H7 (cell line): ENCODE results near the gene PHACTR1. TPM values are rescaled to one million over a fixed set of nuclear protein-coding genes. Genes with fewer than 3 reads are reported as not detected.
"Not testable (repeated sequence)": the region's sequence is repeated elsewhere in the genome, so short reads cannot be mapped to it uniquely, and the experiment has no call there.

Source experiments
- DNase-seq: peaks from one replicate; pipeline ENCODE4 v3.0.0; 2012
- H3K27me3 ChIP-seq: 2 replicates; pipeline ENCODE4 v1.6.0; 2011; ENCODE audit warnings: mild to moderate bottlenecking, low read length; ENCODE audit not compliant: control insufficient read depth, insufficient read depth
- H3K36me3 ChIP-seq: replicated peaks from 2 replicates; pipeline ENCODE4 v1.5.1; 2011; ENCODE audit warnings: low read length; ENCODE audit not compliant: control insufficient read depth, insufficient read depth
- H3K4me3 ChIP-seq: 2 replicates; pipeline ENCODE4 v1.5.1; 2011; ENCODE audit warnings: low read depth, mild to moderate bottlenecking, control low read depth, low read length, moderate library complexity; ENCODE audit not compliant: insufficient read depth
- total RNA-seq: library from RNA; depleted of rRNA; stranded (reverse); fragments of >200 nt; shearing (Covaris generic); gene quantifications from 2 replicates; pipeline ENCODE4 v1.2.3, GENCODE V29; 2014

PHACTR1 gene
- total RNA-seq, 1 experiment from 2014 or later: 3.3 TPM

DNA sequence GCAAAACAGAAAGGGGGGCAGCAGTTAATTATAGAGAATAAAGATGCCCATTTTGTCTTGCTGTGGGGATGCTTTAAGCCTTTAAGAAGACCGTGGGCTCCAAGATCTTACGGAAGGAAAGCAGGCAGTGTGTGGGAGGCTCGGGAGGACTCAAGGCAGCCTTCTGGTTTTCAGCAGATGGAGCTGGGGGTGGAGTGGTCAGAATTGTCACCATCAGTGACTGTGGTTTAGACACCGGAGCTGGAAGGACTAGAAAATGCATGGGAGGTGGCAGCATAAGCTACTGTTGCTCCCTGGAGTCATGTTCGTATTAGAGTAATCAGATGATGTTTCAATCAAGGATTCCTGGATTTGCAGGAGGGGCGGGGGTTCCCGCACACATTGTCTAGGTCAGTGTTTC lies 3.7 kb downstream of the PHACTR1 start:
- no peaks in the 10 kb centered on the region for H3K27me3 ChIP-seq
- H3K36me3 ChIP-seq: no peaks in the 10 kb centered on the region
- no peak overlapping the region for H3K4me3 ChIP-seq
- no peak for DNase-seq

DNA sequence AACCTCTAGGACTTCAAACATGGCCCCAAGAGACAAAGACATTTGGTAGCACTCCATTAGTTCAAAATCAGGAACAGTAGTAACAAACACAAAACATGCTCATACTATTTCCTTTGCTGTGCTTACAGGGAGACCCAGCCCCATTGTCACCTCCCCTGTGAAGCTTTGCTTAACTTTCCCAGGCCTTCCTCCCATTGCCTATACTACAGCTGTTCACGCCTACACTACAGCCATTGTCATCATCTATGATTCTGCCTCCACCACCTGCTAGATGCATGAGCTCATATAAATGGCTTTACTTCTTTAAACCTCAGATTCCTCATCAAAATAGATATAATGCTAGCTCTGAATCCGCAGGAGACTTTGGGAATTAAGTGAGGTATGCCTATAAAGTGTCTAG lies 8.7 kb downstream of the PHACTR1 start:
- Histone ChIP-seq H3K4me3 (no peak overlapping the region), H3K27me3 (no peaks in the 10 kb centered on the region), H3K36me3 (no peaks in the 10 kb centered on the region)
- no peak for DNase-seq

GRCh38 chr6:12729467-12729866 lies 12.9 kb downstream of the PHACTR1 start:
- H3K4me3 ChIP-seq: no peak overlapping the region
- no peak for DNase-seq
- no peaks in the 10 kb centered on the region for H3K27me3 ChIP-seq
- no peaks in the 10 kb centered on the region for H3K36me3 ChIP-seq

GRCh38 chr6:12730809-12731208 lies 14.2 kb downstream of the PHACTR1 start:
- DNase-seq, H3K36me3 ChIP-seq, H3K4me3 ChIP-seq, H3K27me3 ChIP-seq: not testable (repeated sequence)

- DNase-seq: no peak
- no peak overlapping the region for H3K4me3 ChIP-seq
- no peaks in the 10 kb centered on the region for H3K27me3 ChIP-seq
- no peaks in the 10 kb centered on the region for H3K36me3 ChIP-seq
Observed at GRCh38 chr6:12733876-12734275, 17.3 kb downstream of the PHACTR1 start.

DNA sequence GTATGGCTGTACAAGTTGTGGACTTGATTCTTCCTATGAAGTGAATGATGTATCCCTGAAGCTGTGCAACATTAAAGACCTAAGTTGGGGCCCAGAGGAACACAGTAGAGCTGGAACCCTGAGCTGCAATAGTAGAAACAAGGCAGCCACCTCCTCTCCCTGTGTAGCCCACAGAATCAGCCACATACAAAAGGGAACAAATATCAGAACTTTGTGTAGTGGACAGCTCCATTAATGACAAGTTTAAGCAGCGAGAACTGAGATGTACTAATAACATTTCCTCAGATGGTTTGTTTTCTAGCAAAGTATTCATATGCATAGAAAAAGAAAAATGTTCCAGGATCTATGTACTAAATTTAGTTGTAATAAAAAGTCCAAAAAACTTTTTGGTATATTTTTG lies 19.2 kb downstream of the PHACTR1 start:
- H3K4me3 ChIP-seq: no peak overlapping the region
- DNase-seq: no peak
- no peaks in the 10 kb centered on the region for H3K27me3 ChIP-seq

GRCh38 chr6:12748411-12748810 lies 31.8 kb downstream of the PHACTR1 start:
- H3K4me3 ChIP-seq: peak overlapping the region; percentile 80

More for the DNA sequence above, 19.2 kb downstream of the PHACTR1 start:
- H3K36me3 ChIP-seq: no peaks in the 10 kb centered on the region

DNA sequence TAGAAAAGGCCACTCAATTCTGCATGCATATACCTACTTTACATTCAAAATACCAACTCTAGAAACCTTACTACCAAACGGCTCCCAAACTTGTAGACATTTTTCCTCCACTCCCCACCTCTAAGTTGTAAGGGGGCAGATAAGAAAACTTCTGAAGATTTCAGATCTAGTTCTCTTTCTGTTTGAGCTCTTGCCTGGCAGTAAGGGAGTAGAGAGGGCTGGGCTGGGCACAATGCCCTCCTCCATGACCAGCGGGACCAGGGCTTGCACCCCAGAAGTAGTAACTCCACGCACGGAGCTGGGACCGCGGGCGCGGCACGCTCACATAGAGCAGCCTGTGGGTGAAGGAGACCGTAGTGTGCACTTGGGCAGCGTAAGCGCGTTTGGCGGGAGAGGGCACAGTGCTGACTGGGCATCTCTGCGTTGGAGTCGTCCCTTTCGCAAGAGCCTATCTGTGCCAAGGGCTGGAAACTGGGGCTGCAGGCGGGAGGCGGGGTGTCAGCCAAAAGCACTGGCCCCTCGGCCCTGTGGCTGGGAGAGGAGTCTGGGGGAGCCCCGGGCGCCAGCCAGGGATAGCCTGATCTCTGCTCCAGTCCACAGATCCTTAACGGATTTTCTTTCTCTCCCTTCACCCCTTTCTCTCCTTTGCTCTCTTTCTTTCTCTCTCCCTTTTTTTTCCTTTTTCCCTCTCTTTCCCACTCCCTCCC lies 32.4 kb downstream of the PHACTR1 start:
- H3K27me3 ChIP-seq: peaks cover 10% of the 10 kb centered on the region
- peak overlapping the region; percentile 80 for H3K4me3 ChIP-seq
- DNase-seq: peak; percentile 87
- H3K36me3 ChIP-seq: no peaks in the 10 kb centered on the region

More at GRCh38 chr6:12748411-12748810, 31.8 kb downstream of the PHACTR1 start:
- no peaks in the 10 kb centered on the region for H3K36me3 ChIP-seq
- peak; percentile 41 for DNase-seq
- H3K27me3 ChIP-seq: peaks cover 10% of the 10 kb centered on the region

DNA sequence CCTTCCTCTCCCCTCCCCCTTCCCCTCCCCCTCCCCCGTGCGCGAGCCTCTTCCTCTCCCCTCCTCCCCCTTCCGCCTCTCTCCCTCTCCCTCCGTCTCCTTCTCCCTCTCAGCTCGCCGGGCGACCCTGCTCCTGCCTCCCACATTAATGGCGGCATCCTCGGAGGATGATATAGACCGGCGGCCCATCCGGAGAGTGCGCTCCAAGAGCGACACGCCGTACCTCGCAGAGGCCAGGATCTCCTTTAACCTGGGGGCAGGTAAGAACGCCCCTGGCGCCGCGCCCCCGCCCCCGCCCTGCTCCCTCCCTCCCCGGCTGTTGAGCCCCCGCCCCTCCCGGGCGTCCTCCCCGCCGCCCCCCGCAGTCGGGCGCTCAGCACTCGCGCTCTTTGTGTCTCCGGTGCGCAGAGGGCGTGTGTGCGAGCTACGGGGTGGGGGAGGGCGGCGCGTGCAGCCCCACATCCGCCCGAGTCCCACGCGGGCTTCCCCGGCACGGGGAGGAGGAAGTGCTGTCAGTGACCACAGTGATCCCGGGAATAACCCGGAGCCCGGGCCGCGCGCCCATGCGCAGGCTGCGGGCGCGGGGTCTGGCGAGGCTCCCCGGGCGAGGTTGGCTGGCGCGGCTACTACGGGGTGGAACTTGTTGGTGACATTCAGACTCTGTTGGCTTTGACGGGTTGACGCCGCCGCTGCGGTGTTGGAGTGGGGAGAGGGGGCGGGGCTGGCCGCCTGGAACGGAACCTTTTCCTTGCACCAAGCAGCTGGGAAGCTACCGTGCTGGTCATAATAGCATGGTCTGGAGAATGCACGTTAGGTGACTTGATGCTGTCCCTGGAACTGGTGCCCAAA lies 33.2 kb downstream of the PHACTR1 start:
- peaks cover 10% of the 10 kb centered on the region for H3K27me3 ChIP-seq
- H3K36me3 ChIP-seq: no peaks in the 10 kb centered on the region
- H3K4me3 ChIP-seq: peak overlapping the region; percentile 80
- peak; percentile 91 for DNase-seq

- peak overlapping the region; percentile 80 for H3K4me3 ChIP-seq
- DNase-seq: peak; percentile 18
- peaks cover 10% of the 10 kb centered on the region for H3K27me3 ChIP-seq
- H3K36me3 ChIP-seq: no peaks in the 10 kb centered on the region
Observed at GRCh38 chr6:12750416-12750815, 33.8 kb downstream of the PHACTR1 start.

- peaks cover 10% of the 10 kb centered on the region for H3K27me3 ChIP-seq
- H3K4me3 ChIP-seq: no peak overlapping the region
- no peaks in the 10 kb centered on the region for H3K36me3 ChIP-seq
- peak; percentile 69 for DNase-seq
Observed at GRCh38 chr6:12751694-12752325, 35.2 kb downstream of the PHACTR1 start.

DNA sequence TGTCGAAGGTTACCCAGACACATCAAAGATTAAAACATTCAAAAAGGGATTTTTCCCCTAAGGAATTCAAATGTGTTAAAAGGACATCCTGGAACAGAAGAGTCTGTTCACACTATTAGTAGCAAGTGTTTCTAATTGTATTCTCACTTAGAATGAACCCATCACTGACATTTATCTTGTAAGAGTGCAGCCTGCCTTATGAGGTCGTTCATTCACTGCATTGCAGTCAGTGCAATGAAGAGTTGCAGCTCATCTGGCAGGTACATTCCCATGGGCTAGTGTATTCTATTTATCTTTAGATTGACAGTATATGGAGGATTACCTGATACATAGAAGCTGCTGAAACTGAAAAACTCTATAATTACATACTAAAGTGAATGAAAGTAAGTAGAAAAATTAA lies 36.5 kb downstream of the PHACTR1 start:
- peaks cover 10% of the 10 kb centered on the region for H3K27me3 ChIP-seq
- no peak for DNase-seq
- H3K36me3 ChIP-seq: no peaks in the 10 kb centered on the region
- H3K4me3 ChIP-seq: no peak overlapping the region

DNA sequence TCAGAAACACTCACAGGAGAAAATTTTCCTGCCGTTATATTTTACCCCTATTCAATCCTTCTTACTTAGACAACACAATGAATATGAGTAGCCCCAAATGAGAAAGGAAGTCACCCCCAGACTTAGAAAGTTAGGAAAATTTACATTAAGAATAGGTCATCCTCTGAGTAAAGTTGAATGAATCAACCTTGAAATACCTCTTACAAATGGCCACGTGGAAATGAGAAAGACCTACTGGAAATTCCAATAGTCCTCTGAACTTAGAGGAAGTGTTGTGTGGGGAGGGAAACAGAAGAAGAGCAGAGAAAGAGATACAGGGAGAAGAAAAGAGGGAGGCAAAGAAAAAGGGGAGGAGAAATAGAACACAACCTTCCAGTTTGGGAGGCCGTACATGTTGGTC lies 43.7 kb downstream of the PHACTR1 start:
- Histone ChIP-seq H3K4me3 (no peak overlapping the region), H3K36me3 (no peaks in the 10 kb centered on the region), H3K27me3 (no peaks in the 10 kb centered on the region)
- no peak for DNase-seq

DNA sequence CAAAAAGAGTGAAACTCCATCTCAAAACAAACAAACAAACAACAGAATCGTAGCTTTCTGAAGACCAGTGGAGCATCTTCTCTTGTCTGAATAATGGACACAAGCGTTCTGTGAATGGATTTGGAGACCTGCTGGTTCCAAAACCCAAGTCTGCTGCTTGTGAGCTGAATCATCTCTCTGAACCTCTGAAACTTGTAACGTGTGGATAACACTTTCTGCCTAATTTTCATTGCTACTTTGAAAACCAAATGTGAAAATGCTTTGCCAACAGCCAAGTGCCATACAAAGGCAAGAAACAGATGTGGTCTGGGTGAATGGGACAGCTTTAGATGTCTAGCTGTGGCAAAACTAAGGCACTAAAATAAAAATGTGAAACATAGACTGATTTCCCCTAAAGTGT lies 44.3 kb downstream of the PHACTR1 start:
- no peak for DNase-seq
- Histone ChIP-seq H3K4me3 (no peak overlapping the region), H3K27me3 (no peaks in the 10 kb centered on the region), H3K36me3 (no peaks in the 10 kb centered on the region)
